HepG2 (cell line): ENCODE results near the gene WWC2. TPM values are rescaled to one million over a fixed set of nuclear protein-coding genes. Genes with fewer than 3 reads are reported as not detected.

Source experiments
- BCL6 ChIP-seq: IDR thresholded peaks from 2 replicates; pipeline ENCODE4 v1.6.1; 2016; ENCODE audit warnings: missing genetic modification reagents, missing compliant biosample characterization
- CBX2 ChIP-seq, 2 experiments: fragments of 200-600 bp in 1 of 2; sonication (generic); formaldehyde crosslinking in 1 of 2; IDR thresholded peaks; 2 replicates each; pipeline versions ENCODE4 v1.7.0 to v1.8.1; 2018 to 2022; ENCODE audit warnings: low read depth in 2 of 2, low read length in 1 of 2, mild to moderate bottlenecking in 1 of 2, missing genetic modification reagents in 1 of 2
- CSRNP1 ChIP-seq: sonication (generic); formaldehyde crosslinking; IDR thresholded peaks from 2 replicates; pipeline ENCODE4 v1.8.1; 2023; ENCODE audit warnings: mild to moderate bottlenecking, missing genetic modification reagents
- EP300 ChIP-seq, 3 experiments: sonication (generic) in 1 of 3; formaldehyde crosslinking in 1 of 3; IDR thresholded peaks; 2 replicates each; pipeline versions ENCODE4 v1.5.1 to v1.6.1; 2011 to 2020; ENCODE audit warnings: low read depth in 2 of 3, low read length in 2 of 3, borderline replicate concordance in 1 of 3, improper control_type of control experiment in 1 of 3, mild to moderate bottlenecking in 1 of 3, missing genetic modification reagents in 1 of 3, moderate library complexity in 1 of 3
- GATA4 ChIP-seq: sonication (generic); IDR thresholded peaks from 2 replicates; pipeline ENCODE4 v1.6.1; 2016; ENCODE audit warnings: antibody characterized with exemption, low read depth, borderline replicate concordance
- GATAD2A ChIP-seq: IDR thresholded peaks from 2 replicates; pipeline ENCODE4 v1.6.1; 2016
- HNRNPUL1 ChIP-seq: fragments of 200-400 bp; formaldehyde crosslinking; IDR thresholded peaks from 2 replicates; pipeline ENCODE4 v1.6.1; 2017; ENCODE audit warnings: low read depth, mild to moderate bottlenecking, low read length, moderate library complexity
- KDM2A ChIP-seq: sonication (generic); formaldehyde crosslinking; IDR thresholded peaks from 2 replicates; pipeline ENCODE4 v1.4.0; 2020; ENCODE audit warnings: low read depth, missing genetic modification reagents, borderline replicate concordance
- MAFK ChIP-seq, 2 experiments: IDR thresholded peaks in 1 of 2; conservative IDR thresholded peaks in 1 of 2; 2 replicates each; pipeline ENCODE4 v1.6.1; 2011; ENCODE audit warnings: improper control_type of control experiment in 2 of 2, low read length in 2 of 2
- MTERF4 ChIP-seq: sonication (generic); formaldehyde crosslinking; IDR thresholded peaks from 2 replicates; pipeline ENCODE4 v1.8.0; 2023; ENCODE audit warnings: mild to moderate bottlenecking, missing genetic modification reagents
- PBX3 ChIP-seq: sonication (generic); formaldehyde crosslinking; IDR thresholded peaks from 2 replicates; pipeline ENCODE4 v1.8.1; 2023; ENCODE audit warnings: missing genetic modification reagents, inconsistent platforms, borderline replicate concordance
- SOX5 ChIP-seq: IDR thresholded peaks from 2 replicates; pipeline ENCODE4 v1.6.1; 2016; ENCODE audit warnings: borderline replicate concordance
- SP5 ChIP-seq: IDR thresholded peaks from 2 replicates; pipeline ENCODE4 v1.6.1; 2016; ENCODE audit warnings: low read depth, borderline replicate concordance
- SRSF1 ChIP-seq: fragments of 200-400 bp; formaldehyde crosslinking; optimal IDR thresholded peaks from 2 replicates; pipeline ENCODE3; 2017; ENCODE audit warnings: mild to moderate bottlenecking, low read depth, low read length, moderate library complexity
- TBP ChIP-seq: sonication (generic); formaldehyde crosslinking; IDR thresholded peaks from 2 replicates; pipeline ENCODE4 v1.5.0; 2020; ENCODE audit warnings: missing genetic modification reagents
- TBX3 ChIP-seq: fragments of 450-650 bp; IDR thresholded peaks from 2 replicates; pipeline ENCODE4 v1.6.1; 2017; ENCODE audit warnings: antibody characterized with exemption, mild to moderate bottlenecking, inconsistent platforms, borderline replicate concordance
- TCF7L2 ChIP-seq: IDR thresholded peaks from 2 replicates; pipeline ENCODE4 v1.6.1; 2011; ENCODE audit warnings: mild to moderate bottlenecking, low read depth, low read length, moderate library complexity
- ZEB1 ChIP-seq: IDR thresholded peaks from 2 replicates; pipeline ENCODE4 v1.6.1; 2012; ENCODE audit warnings: mild to moderate bottlenecking, low read depth, inconsistent platforms; ENCODE audit not compliant: insufficient replicate concordance
- ZKSCAN1 ChIP-seq: fragments of 150-350 bp; IDR thresholded peaks from 2 replicates; pipeline ENCODE4 v1.6.1; 2014; ENCODE audit warnings: low read length
- ZMYM4 ChIP-seq: sonication (generic); formaldehyde crosslinking; IDR thresholded peaks from 2 replicates; pipeline ENCODE4 v1.8.1; 2023; ENCODE audit warnings: mild to moderate bottlenecking, missing genetic modification reagents
- ZNF224 ChIP-seq: sonication (generic); formaldehyde crosslinking; IDR thresholded peaks from 2 replicates; pipeline ENCODE4 v1.5.0; 2020; ENCODE audit warnings: mild to moderate bottlenecking, missing genetic modification reagents
- ZNF589 ChIP-seq: sonication (generic); formaldehyde crosslinking; conservative IDR thresholded peaks from 2 replicates; pipeline ENCODE4 v1.8.0; 2022; ENCODE audit warnings: mild to moderate bottlenecking, moderate library complexity, missing genetic modification reagents
- ZNF709 ChIP-seq: sonication (generic); formaldehyde crosslinking; IDR thresholded peaks from 2 replicates; pipeline ENCODE4 v1.5.0; 2020; ENCODE audit warnings: mild to moderate bottlenecking, missing genetic modification reagents
- polyA plus RNA-seq, 8 experiments: library from polyadenylated mRNA; depleted of rRNA in 3 of 8; stranded (reverse) in 7 of 8; unstranded in 1 of 8; fragments of >200 nt; fragmentation: Illumina TruSeq in 4 of 8; extraction: Trizol in 4 of 8; gene quantifications; 2 replicates each; pipeline versions ENCODE4 v1.2.1 to v1.2.3, GENCODE V29; 2011 to 2016; ENCODE audit warnings: low read depth in 4 of 8, missing spikeins in 1 of 8, mixed read lengths in 1 of 8; ENCODE audit not compliant: insufficient read depth in 1 of 8
- total RNA-seq, 5 experiments: library from RNA; depleted of rRNA; stranded (reverse); fragments of >200 nt; fragmentation: Illumina TruSeq; extraction: Trizol; gene quantifications; 2 replicates each; pipeline ENCODE4 v1.2.3, GENCODE V29; 2016; ENCODE audit warnings: low read depth in 1 of 5
- TF ChIP-seq, protein P1 (sequence below): sonication (generic); formaldehyde crosslinking; IDR thresholded peaks from 2 replicates; pipeline ENCODE4 v1.9.0; 2021; ENCODE audit warnings: missing genetic modification reagents, borderline replicate concordance

WWC2 gene
- total and polyA plus RNA-seq, 2 of the 13 experiments (the other 11 are each of a cell fraction or from before 2014, with no cell fraction given), result 40.0 to 50.1 TPM

DNA sequence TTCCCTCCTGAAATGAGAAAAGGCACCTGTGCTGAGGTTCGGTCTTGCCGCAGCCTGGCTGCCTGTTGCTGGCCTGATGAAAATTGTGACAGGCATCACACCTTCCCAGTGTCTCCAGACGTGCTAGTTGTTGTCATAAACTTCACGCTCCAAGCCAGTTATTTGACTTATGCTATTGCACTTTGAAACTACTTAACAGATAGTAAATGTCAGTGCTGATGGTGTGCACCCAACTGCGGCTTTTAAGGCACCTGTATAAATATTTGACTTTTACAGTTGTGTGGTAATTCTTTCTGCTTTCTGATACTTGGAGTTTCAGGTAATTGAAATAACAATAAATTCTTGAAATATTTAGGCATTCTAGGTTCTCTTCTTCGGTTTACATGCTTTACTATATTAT, 1.8 kb downstream of the WWC2 start (continued):
- TF ChIP-seq KDM2A (CRISPR knock-in tag), result no peak
- TF ChIP-seq TCF7L2, result no peak
- TF ChIP-seq HNRNPUL1, result no peak
- TF ChIP-seq CBX2 (IDR thresholded peaks at IDR 0.05; ENCODE audit: low read depth, low read length), result no peak
- TF ChIP-seq CBX2 (CRISPR knock-in tag; IDR thresholded peaks at IDR 0.05; ENCODE audit: low read depth), result no peak
- no peak for TF ChIP-seq CSRNP1
- TF ChIP-seq ZKSCAN1, result no peak
- TF ChIP-seq GATA4, result no peak
- TF ChIP-seq BCL6, result peak; percentile 96
- peak; percentile 77; the same call in 1 of the 2 replicates for TF ChIP-seq TBX3
- TF ChIP-seq ZNF589 (CRISPR knock-in tag), result no peak
- TF ChIP-seq SP5, result 0 out of 2 replicates have a peak, but pooled peaks have one; percentile 17
- TF ChIP-seq ZEB1, result no peak
- no peak for TF ChIP-seq ZNF709
- TF ChIP-seq SOX5 (CRISPR knock-in tag), result peak; percentile 78; the same call in 1 of the 2 replicates
- TF ChIP-seq ZMYM4 (CRISPR knock-in tag), result 0 out of 2 replicates have a peak, but pooled peaks have one; percentile 16
- TF ChIP-seq PBX3 (CRISPR knock-in tag), result no peak
- TF ChIP-seq GATAD2A, result peak; percentile 78
- TF ChIP-seq EP300 (IDR thresholded peaks at IDR 0.05; ENCODE audit: low read depth in 2 of 2, low read length in 2 of 2), result peak in 1 of 2 experiments; percentile 73; a peak in 1 of 4 replicates
- TF ChIP-seq EP300 (CRISPR knock-in tag; IDR thresholded peaks at IDR 0.05; ENCODE audit: borderline replicate concordance), result 0 out of 2 replicates have a peak, but pooled peaks have one; percentile 20
- TF ChIP-seq MTERF4, result no peak
- TF ChIP-seq TBP, result no peak
- TF ChIP-seq, protein P1, sequence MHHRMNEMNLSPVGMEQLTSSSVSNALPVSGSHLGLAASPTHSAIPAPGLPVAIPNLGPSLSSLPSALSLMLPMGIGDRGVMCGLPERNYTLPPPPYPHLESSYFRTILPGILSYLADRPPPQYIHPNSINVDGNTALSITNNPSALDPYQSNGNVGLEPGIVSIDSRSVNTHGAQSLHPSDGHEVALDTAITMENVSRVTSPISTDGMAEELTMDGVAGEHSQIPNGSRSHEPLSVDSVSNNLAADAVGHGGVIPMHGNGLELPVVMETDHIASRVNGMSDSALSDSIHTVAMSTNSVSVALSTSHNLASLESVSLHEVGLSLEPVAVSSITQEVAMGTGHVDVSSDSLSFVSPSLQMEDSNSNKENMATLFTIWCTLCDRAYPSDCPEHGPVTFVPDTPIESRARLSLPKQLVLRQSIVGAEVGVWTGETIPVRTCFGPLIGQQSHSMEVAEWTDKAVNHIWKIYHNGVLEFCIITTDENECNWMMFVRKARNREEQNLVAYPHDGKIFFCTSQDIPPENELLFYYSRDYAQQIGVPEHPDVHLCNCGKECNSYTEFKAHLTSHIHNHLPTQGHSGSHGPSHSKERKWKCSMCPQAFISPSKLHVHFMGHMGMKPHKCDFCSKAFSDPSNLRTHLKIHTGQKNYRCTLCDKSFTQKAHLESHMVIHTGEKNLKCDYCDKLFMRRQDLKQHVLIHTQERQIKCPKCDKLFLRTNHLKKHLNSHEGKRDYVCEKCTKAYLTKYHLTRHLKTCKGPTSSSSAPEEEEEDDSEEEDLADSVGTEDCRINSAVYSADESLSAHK (CRISPR knock-in tag), result no peak
- TF ChIP-seq ZNF224 (CRISPR knock-in tag), result no peak
- TF ChIP-seq SRSF1, result no peak
- no peak for TF ChIP-seq MAFK (conservative IDR thresholded peaks at IDR 0.05 in 1 of 2, IDR thresholded peaks at IDR 0.05 in 1 of 2; ENCODE audit: low read length in 2 of 2)
